Liver (tissue), 3 donors: ENCODE results near the gene JPT1.
A peak's percentile ranks its signal among the peaks of the same experiment; 100 is the strongest.

ENCODE experiments used
- CTCF ChIP-seq: fragments of 150-350 bp; IDR thresholded peaks from 2 replicates; pipeline ENCODE4 v1.5.1; 2017; ENCODE audit warnings: improper control_type of control experiment, low read depth, low read length; ENCODE audit not compliant: missing input control
- EGR1 ChIP-seq, 2 donors: IDR thresholded peaks; 2 replicates each; pipeline ENCODE4 v1.6.1; 2016 to 2018; ENCODE audit warnings: antibody characterized with exemption in 2 of 2, low read depth in 2 of 2
- FOXA1 ChIP-seq: IDR thresholded peaks from 2 replicates; pipeline ENCODE4 v1.6.1; 2016; ENCODE audit warnings: antibody characterized with exemption
- FOXA2 ChIP-seq: IDR thresholded peaks from 2 replicates; pipeline ENCODE4 v1.6.1; 2016; ENCODE audit warnings: antibody characterized with exemption
- GABPA ChIP-seq, 2 donors: IDR thresholded peaks in 1 of 2; conservative IDR thresholded peaks in 1 of 2; 2 replicates each; pipeline ENCODE4 v1.6.1; 2016; ENCODE audit warnings: antibody characterized with exemption in 2 of 2, mild to moderate bottlenecking in 1 of 2, moderate library complexity in 1 of 2
- JUND ChIP-seq, 2 donors: IDR thresholded peaks; 2 replicates each; pipeline ENCODE4 v1.6.1; 2016; ENCODE audit warnings: antibody characterized with exemption in 2 of 2
- RAD21 ChIP-seq, 2 donors: IDR thresholded peaks; 2 replicates each; pipeline ENCODE4 v1.6.1; 2016; ENCODE audit warnings: antibody characterized with exemption in 2 of 2, mild to moderate bottlenecking in 2 of 2
- SP1 ChIP-seq: IDR thresholded peaks from 2 replicates; pipeline ENCODE4 v1.6.1; 2018; ENCODE audit warnings: antibody characterized with exemption, mild to moderate bottlenecking
- TAF1 ChIP-seq: conservative IDR thresholded peaks from 2 replicates; pipeline ENCODE4 v1.6.1; 2016; ENCODE audit warnings: antibody characterized with exemption, mild to moderate bottlenecking
- YY1 ChIP-seq: IDR thresholded peaks from 2 replicates; pipeline ENCODE4 v1.6.1; 2016; ENCODE audit warnings: antibody characterized with exemption, mild to moderate bottlenecking
- TF ChIP-seq, protein P1 (sequence below): IDR thresholded peaks from 2 replicates; pipeline ENCODE4 v1.6.1; 2016; ENCODE audit warnings: antibody characterized with exemption, mild to moderate bottlenecking
- TF ChIP-seq, protein P2 (sequence below): IDR thresholded peaks from 2 replicates; pipeline ENCODE4 v1.6.1; 2016; ENCODE audit warnings: antibody characterized with exemption
- TF ChIP-seq, protein P3 (sequence below): IDR thresholded peaks from 2 replicates; pipeline ENCODE4 v1.6.1; 2016; ENCODE audit warnings: antibody characterized with exemption
- TF ChIP-seq, protein P4 (sequence below): IDR thresholded peaks from 2 replicates; pipeline ENCODE4 v1.6.1; 2016; ENCODE audit warnings: antibody characterized with exemption
- donor health status: healthy.
- donor health status: healthy.

DNA sequence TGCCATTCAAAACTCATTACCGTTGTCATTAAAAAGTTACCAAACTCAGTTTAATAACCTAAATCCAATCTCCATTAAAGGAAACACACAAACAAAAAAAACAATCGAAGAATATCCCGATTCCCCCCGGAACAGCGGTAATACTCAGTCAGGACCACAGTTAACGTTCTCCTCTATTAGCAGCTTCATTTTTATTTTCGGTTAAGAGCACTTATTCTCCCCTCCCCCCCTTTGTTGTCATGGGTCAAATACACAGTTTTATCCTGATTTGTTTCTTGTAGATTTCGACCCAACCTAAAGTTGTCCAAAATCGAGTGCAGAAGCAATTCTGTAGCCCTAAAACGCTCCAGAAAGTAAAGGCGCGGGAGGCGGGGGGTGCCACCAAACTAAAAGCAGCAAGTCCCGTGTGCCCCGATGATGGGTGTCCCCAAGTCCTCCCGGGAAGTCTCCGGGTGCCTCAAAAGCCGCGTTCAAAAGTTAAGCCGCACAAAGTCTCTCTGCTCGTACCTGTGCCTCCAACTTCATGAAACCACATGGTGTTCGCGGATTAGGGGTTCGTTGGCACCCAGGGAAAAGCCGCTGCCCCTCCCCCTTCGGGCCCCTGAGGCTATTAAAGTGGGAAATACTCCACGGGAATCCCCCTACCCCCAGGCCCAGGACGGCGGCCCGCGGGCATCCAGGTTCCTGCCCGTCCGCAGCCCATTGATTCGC, 27.5 kb upstream of the JPT1 start:
- no peak for TF ChIP-seq RAD21 (IDR thresholded peaks at IDR 0.05)
- TF ChIP-seq CTCF = no peak
- TF ChIP-seq, protein P1, sequence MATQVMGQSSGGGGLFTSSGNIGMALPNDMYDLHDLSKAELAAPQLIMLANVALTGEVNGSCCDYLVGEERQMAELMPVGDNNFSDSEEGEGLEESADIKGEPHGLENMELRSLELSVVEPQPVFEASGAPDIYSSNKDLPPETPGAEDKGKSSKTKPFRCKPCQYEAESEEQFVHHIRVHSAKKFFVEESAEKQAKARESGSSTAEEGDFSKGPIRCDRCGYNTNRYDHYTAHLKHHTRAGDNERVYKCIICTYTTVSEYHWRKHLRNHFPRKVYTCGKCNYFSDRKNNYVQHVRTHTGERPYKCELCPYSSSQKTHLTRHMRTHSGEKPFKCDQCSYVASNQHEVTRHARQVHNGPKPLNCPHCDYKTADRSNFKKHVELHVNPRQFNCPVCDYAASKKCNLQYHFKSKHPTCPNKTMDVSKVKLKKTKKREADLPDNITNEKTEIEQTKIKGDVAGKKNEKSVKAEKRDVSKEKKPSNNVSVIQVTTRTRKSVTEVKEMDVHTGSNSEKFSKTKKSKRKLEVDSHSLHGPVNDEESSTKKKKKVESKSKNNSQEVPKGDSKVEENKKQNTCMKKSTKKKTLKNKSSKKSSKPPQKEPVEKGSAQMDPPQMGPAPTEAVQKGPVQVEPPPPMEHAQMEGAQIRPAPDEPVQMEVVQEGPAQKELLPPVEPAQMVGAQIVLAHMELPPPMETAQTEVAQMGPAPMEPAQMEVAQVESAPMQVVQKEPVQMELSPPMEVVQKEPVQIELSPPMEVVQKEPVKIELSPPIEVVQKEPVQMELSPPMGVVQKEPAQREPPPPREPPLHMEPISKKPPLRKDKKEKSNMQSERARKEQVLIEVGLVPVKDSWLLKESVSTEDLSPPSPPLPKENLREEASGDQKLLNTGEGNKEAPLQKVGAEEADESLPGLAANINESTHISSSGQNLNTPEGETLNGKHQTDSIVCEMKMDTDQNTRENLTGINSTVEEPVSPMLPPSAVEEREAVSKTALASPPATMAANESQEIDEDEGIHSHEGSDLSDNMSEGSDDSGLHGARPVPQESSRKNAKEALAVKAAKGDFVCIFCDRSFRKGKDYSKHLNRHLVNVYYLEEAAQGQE = no peak
- TF ChIP-seq, protein P2, sequence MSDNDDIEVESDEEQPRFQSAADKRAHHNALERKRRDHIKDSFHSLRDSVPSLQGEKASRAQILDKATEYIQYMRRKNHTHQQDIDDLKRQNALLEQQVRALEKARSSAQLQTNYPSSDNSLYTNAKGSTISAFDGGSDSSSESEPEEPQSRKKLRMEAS = no peak
- TF ChIP-seq GABPA (IDR thresholded peaks at IDR 0.05 in 1 of 2, conservative IDR thresholded peaks at IDR 0.05 in 1 of 2) = no peak
- no peak for TF ChIP-seq SP1
- peak; percentile 28 for TF ChIP-seq YY1
- no peak for TF ChIP-seq JUND (IDR thresholded peaks at IDR 0.05)
- no peak for TF ChIP-seq TAF1
- TF ChIP-seq, protein P3, sequence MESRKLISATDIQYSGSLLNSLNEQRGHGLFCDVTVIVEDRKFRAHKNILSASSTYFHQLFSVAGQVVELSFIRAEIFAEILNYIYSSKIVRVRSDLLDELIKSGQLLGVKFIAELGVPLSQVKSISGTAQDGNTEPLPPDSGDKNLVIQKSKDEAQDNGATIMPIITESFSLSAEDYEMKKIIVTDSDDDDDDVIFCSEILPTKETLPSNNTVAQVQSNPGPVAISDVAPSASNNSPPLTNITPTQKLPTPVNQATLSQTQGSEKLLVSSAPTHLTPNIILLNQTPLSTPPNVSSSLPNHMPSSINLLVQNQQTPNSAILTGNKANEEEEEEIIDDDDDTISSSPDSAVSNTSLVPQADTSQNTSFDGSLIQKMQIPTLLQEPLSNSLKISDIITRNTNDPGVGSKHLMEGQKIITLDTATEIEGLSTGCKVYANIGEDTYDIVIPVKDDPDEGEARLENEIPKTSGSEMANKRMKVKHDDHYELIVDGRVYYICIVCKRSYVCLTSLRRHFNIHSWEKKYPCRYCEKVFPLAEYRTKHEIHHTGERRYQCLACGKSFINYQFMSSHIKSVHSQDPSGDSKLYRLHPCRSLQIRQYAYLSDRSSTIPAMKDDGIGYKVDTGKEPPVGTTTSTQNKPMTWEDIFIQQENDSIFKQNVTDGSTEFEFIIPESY = no peak
- no peak for TF ChIP-seq FOXA2
- TF ChIP-seq, protein P4, sequence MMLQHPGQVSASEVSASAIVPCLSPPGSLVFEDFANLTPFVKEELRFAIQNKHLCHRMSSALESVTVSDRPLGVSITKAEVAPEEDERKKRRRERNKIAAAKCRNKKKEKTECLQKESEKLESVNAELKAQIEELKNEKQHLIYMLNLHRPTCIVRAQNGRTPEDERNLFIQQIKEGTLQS = no peak
- TF ChIP-seq EGR1 (IDR thresholded peaks at IDR 0.05; ENCODE audit: low read depth in 2 of 2) = no peak
- no peak for TF ChIP-seq FOXA1
